Colonic mucosa (tissue), 4 donors: ENCODE measurements around the gene CLN6. TPM values are rescaled to one million over a fixed set of nuclear protein-coding genes. Genes with fewer than 3 reads are reported as not detected.

Experiments used
- DNase-seq: peaks from one replicate; pipeline ENCODE4 v3.0.0-alpha.2; 2020
- H3K27ac ChIP-seq: fragments of 200-600 bp; one replicate; pipeline ENCODE4 v1.8.0; 2021
- H3K27me3 ChIP-seq: fragments of 200-600 bp; one replicate; pipeline ENCODE4 v1.8.0; 2021
- H3K36me3 ChIP-seq: fragments of 200-600 bp; one replicate; pipeline ENCODE4 v1.8.0; 2021
- H3K4me1 ChIP-seq: fragments of 200-600 bp; one replicate; pipeline ENCODE4 v1.8.0; 2021; ENCODE audit warnings: mild to moderate bottlenecking
- H3K4me3 ChIP-seq: fragments of 200-600 bp; one replicate; pipeline ENCODE4 v1.8.0; 2021
- H3K9ac ChIP-seq, 2 donors: one replicate each; pipeline ENCODE4 v1.7.0; 2013; ENCODE audit warnings: control low read depth in 2 of 2, low read depth in 2 of 2, low read length in 2 of 2
- H3K9me3 ChIP-seq: fragments of 200-600 bp; one replicate; pipeline ENCODE4 v1.8.0; 2021
- CTCF ChIP-seq: fragments of 200-600 bp; IDR thresholded peaks from one replicate; pipeline ENCODE4 v1.8.0; 2022; ENCODE audit warnings: antibody characterized with exemption, mild to moderate bottlenecking
- intact Hi-C: fragments of 100-400 bp; cut with DNase I; formaldehyde crosslinking; loops from one replicate; pipeline ENCODE4 v1.14.1; 2022
- total RNA-seq, 2 donors: library from RNA; stranded (reverse); fragmentation: NEBNext Ultra II Directional in 1 of 2; extraction: Animal tissue kit (Norgen Biotek cat#: 25700) in 1 of 2; gene quantifications; one replicate each; pipeline ENCODE4 v1.2.1, GENCODE V29; 2021
- donor health status: healthy.
- donor health status: DM: no; HTN: no; CAD: no.
- donor health status: DM: no; HTN: no; CAD: no.

CLN6 gene
- total RNA-seq, 2 donors from 2014 or later: 18.9 to 55.8 TPM

GRCh38 chr15:68199340-68199739, 30.2 kb downstream of the CLN6 start:
- Histone ChIP-seq H3K27ac (no peak overlapping the region), H3K9ac (no peak overlapping the region), H3K9me3 (no peaks in the 10 kb centered on the region), H3K36me3 (no peaks in the 10 kb centered on the region), H3K4me3 (no peak overlapping the region), H3K27me3 (no peaks in the 10 kb centered on the region), H3K4me1 (peaks cover 10% of the 10 kb centered on the region)
- DNase-seq: no peak
- no peak for TF ChIP-seq CTCF
- intact Hi-C loops: no loop called here

GRCh38 chr15:68197661-68198437, 31.7 kb downstream of the CLN6 start:
- intact Hi-C loops: no loop called here
- Histone ChIP-seq H3K4me3 (no peak overlapping the region), H3K36me3 (peaks cover 8% of the 10 kb centered on the region), H3K9ac (no peak overlapping the region), H3K27me3 (no peaks in the 10 kb centered on the region), H3K27ac (no peak overlapping the region), H3K9me3 (no peaks in the 10 kb centered on the region), H3K4me1 (peaks cover 10% of the 10 kb centered on the region)
- DNase-seq: no peak
- no peak for TF ChIP-seq CTCF

- peaks cover 11% of the 10 kb centered on the region for H3K36me3 ChIP-seq
- no peak overlapping the region for H3K9ac ChIP-seq
- no peak overlapping the region for H3K4me3 ChIP-seq
- H3K27me3 ChIP-seq: no peaks in the 10 kb centered on the region
- no peak for DNase-seq
- intact Hi-C loops: no loop called here
- no peaks in the 10 kb centered on the region for H3K9me3 ChIP-seq
- H3K27ac ChIP-seq: no peak overlapping the region
- no peak for TF ChIP-seq CTCF
- H3K4me1 ChIP-seq: peaks cover 10% of the 10 kb centered on the region
Measured at GRCh38 chr15:68197170-68197492, 32.4 kb downstream of the CLN6 start.

GRCh38 chr15:68196445-68197169, 32.9 kb downstream of the CLN6 start:
- H3K4me3 ChIP-seq: no peak overlapping the region
- DNase-seq: no peak
- intact Hi-C loops: no loop called here
- no peak for TF ChIP-seq CTCF
- no peaks in the 10 kb centered on the region for H3K9me3 ChIP-seq
- peaks cover 11% of the 10 kb centered on the region for H3K36me3 ChIP-seq
- H3K4me1 ChIP-seq: peaks cover 10% of the 10 kb centered on the region
- H3K27ac ChIP-seq: no peak overlapping the region
- no peak overlapping the region for H3K9ac ChIP-seq
- H3K27me3 ChIP-seq: no peaks in the 10 kb centered on the region

- H3K27ac ChIP-seq: no peak overlapping the region
Measured at GRCh38 chr15:68195336-68196112, 34.0 kb downstream of the CLN6 start.

More at GRCh38 chr15:68195336-68196112, 34.0 kb downstream of the CLN6 start:
- Histone ChIP-seq H3K9ac (no peak overlapping the region), H3K27me3 (no peaks in the 10 kb centered on the region), H3K9me3 (no peaks in the 10 kb centered on the region), H3K4me3 (no peak overlapping the region), H3K36me3 (peaks cover 11% of the 10 kb centered on the region), H3K4me1 (peaks cover 2% of the 10 kb centered on the region)
- intact Hi-C loops: no loop called here
- DNase-seq: no peak
- no peak for TF ChIP-seq CTCF
